GM12873 (cell line): ENCODE data around the gene VIT.

Source experiments
- TF ChIP-seq, protein P1 (sequence below): IDR thresholded peaks from 2 replicates; pipeline ENCODE4 v1.5.1; 2012; ENCODE audit warnings: low read depth, mild to moderate bottlenecking, moderate library complexity, low read length, control low read depth; ENCODE audit not compliant: insufficient read depth; ENCODE audit errors: missing control alignments

The VIT gene

DNA sequence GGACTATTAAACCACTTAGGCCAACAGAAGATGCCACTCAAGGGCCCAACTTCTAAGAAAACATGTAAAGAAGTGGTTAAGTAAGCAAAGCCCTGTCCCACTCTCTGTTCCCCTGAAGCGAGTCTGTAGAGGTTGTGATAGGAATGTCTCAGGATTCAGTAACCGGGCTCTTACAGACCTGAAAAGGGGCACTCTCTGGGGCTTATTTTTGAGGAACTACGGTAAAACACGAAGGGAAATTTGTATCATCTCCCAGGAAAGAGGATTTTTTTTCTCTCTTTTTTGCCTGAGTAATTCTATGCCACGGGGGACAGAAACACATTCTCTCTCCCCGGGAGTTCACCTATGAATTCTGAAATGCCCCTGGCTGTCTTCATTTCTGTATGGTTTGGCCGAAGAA lies 77.4 kb downstream of the VIT start:
- TF ChIP-seq, protein P1, sequence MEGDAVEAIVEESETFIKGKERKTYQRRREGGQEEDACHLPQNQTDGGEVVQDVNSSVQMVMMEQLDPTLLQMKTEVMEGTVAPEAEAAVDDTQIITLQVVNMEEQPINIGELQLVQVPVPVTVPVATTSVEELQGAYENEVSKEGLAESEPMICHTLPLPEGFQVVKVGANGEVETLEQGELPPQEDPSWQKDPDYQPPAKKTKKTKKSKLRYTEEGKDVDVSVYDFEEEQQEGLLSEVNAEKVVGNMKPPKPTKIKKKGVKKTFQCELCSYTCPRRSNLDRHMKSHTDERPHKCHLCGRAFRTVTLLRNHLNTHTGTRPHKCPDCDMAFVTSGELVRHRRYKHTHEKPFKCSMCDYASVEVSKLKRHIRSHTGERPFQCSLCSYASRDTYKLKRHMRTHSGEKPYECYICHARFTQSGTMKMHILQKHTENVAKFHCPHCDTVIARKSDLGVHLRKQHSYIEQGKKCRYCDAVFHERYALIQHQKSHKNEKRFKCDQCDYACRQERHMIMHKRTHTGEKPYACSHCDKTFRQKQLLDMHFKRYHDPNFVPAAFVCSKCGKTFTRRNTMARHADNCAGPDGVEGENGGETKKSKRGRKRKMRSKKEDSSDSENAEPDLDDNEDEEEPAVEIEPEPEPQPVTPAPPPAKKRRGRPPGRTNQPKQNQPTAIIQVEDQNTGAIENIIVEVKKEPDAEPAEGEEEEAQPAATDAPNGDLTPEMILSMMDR = no peak

DNA sequence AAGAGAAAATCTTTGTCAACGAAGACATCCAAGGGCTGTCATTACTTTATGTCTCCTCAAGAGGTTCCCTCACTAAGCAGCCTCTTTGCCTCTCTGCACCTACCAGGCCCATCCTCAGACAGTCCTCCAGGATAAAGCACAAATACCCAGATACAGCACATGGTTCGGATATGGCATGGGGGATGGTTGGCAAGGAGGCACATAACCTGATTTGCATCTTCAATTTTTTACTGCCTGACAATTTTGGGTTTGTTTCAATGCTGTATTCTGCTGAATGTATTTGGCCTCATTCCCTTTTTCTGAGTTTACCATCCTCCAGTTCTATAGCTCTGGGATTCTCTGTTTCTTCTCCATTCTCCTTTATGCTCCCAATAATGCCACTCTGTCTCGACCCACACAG lies 78.8 kb downstream of the VIT start:
- TF ChIP-seq, protein P1 = no peak

DNA sequence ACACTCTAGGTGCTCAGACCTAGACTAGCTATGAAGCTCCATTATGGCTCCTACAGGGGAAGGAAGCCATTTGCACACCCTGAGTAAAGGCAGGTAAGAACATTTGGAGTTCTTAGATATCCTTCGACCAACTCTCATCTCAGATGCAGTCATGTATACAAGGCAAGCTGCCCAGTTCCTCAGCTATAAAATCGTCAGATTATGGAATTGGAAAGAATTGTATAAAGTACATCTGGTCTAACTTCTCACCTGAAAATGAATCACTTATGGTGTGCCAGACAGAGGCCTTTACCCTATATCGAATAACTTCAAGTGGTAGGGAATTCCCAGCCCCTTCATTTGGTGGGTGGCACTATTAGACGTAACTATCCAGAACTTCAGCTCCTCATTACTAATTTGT lies 79.3 kb downstream of the VIT start:
- TF ChIP-seq, protein P1 = no peak

DNA sequence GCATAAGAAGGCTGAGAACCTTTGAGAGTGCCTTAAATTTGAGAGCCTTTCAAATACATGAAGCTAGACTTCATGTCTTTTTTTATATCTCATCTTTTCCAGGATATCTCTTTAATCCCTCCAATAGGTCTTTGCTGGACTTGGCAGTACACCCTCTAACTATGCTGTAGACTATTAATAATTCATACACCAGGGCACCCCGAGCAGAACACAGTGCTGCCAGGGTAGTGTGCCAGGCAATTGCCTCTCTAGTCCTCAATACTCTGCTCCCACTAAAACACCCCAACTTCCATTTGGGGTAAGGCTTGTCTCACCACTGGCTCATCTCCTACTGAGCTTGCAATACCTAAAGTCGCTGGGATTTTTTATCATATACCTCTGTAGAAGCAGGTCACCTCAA lies 80.8 kb downstream of the VIT start:
- TF ChIP-seq, protein P1 = no peak

DNA sequence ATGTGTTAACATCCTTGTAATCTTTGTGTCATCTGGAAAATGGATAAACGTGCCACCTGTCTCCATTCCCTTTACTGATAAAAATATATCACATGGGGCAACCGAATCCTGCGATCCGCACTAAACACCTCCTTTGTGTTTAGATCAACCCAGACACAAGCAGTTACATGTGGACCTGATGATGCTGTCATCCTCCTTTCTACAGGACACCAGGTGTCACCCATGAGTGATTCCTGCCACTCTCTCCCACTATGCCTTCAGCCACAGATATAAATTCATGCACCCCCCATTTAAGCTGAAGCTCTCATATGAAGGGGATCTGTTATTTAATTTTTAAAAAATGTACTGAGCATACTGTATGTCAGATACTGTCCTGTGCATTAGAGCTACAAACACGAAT lies 81.3 kb downstream of the VIT start:
- TF ChIP-seq, protein P1 = no peak

DNA sequence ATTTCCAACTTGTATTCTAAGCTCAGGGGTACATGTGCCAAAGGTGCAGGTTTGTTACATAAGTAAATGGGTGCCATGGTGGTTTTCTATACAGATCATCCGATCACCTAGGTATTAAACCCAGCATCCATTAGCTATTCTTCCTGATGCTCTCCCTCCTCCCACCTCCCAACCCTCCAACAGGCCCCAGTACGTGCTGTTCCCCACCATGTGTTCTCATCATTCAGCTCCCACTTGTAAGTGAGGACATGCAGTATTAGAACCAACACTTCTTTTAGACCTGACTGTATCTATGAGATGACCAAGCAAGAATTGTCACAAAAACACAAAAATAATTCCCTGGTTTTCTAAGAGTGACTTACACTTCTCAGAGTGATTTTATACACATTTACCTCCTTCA lies 83.0 kb downstream of the VIT start:
- TF ChIP-seq, protein P1 = peak; percentile 1

DNA sequence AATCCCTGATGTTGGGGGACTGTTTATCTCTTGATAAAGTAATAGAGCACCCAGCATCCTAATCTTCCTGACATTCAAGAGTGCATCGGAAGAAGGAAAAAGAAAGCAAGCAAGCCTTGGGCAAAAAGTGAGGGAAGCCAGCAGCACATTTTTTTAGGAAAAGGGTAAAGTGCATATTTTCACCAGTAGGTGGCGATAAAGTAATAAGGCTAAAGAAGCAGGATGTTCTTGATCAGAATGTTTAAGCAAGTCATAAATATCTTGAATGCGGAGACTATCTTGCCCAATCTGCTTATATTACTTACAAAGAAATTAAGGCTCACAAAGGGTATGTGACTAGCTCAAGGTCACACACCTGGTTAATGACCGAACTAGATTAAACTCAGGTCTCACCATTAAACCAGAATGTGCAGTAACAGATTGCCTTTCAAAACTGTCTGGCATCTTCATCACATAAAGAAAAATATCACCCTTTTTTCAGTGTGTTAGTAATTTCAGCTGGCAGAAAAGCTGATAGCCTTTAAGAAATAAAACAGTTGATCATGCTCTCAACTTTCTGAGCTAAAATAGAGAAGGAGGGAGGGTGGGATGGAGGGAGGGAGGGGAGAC lies 83.8 kb downstream of the VIT start:
- TF ChIP-seq, protein P1 = peak; percentile 78
